IMR-90 (cell line): ENCODE data around the gene TPO.

Experiments used
- BHLHE40 ChIP-seq: fragments of 150-350 bp; IDR thresholded peaks from 2 replicates; pipeline ENCODE4 v1.6.1; 2016; ENCODE audit warnings: mild to moderate bottlenecking, low read depth, low read length
- CEBPB ChIP-seq: IDR thresholded peaks from 2 replicates; pipeline ENCODE4 v1.6.1; 2012; ENCODE audit warnings: low read depth, low read length, improper control_type of control experiment
- CHD1 ChIP-seq: IDR thresholded peaks from 2 replicates; pipeline ENCODE4 v1.6.1; 2012; ENCODE audit warnings: low read depth, low read length, improper control_type of control experiment
- CTCF ChIP-seq: conservative IDR thresholded peaks from 2 replicates; pipeline ENCODE4 v1.5.1; 2012; ENCODE audit warnings: mild to moderate bottlenecking, low read depth, low read length, improper control_type of control experiment
- MAFK ChIP-seq: IDR thresholded peaks from 2 replicates; pipeline ENCODE4 v1.6.1; 2012; ENCODE audit warnings: low read depth, low read length, improper control_type of control experiment
- NFE2L2 ChIP-seq: fragments of 150-350 bp; IDR thresholded peaks from 2 replicates; pipeline ENCODE4 v1.6.1; 2016; ENCODE audit warnings: low read depth, mild to moderate bottlenecking, low read length
- POLR2A ChIP-seq: IDR thresholded peaks from 2 replicates; pipeline ENCODE4 v1.6.1; 2012; ENCODE audit warnings: mild to moderate bottlenecking, low read depth, low read length
- RAD21 ChIP-seq: IDR thresholded peaks from 2 replicates; pipeline ENCODE4 v1.6.1; 2012; ENCODE audit warnings: low read length, improper control_type of control experiment

- TF ChIP-seq CHD1 (no peak), CTCF (no peak), BHLHE40 (no peak), CEBPB (no peak), POLR2A (no peak), RAD21 (no peak), MAFK (no peak), NFE2L2 (no peak)
Observed at GRCh38 chr2:1517786-1518185, 104.5 kb downstream of the TPO start.
